K562 (cell line): ENCODE measurements around the gene PLEKHN1. TPM values are rescaled to one million over a fixed set of nuclear protein-coding genes. Genes with fewer than 3 reads are reported as not detected.

Experiments
- ATAC-seq: fragments of 200-7000 bp; cut with Tn5 transposase; 3 replicates; pipeline ENCODE4 v1.9.1; 2020; ENCODE audit warnings: moderate library complexity
- BruUV-seq: library from RNA; stranded (reverse); fragments of 400-500 nt; replicated peaks from 2 replicates; lab custom pipeline; 2021; lab: Mats Ljungman, UMichigan
- CTCF ChIA-PET: fragments of 300-600 bp; formaldehyde crosslinking; extraction: SDS; loops from one replicate; lab custom pipeline; 2021; ENCODE audit warnings: low intra/inter-chr PET ratio; lab: Yijun Ruan, JAX
- POLR2A ChIA-PET: fragments of 300-600, 350-650 bp; sonication (Branson Sonifier 250); formaldehyde crosslinking; extraction: SDS; loops from one replicate; lab custom pipeline; 2021; ENCODE audit warnings: antibody characterized with exemption, inconsistent platforms; lab: Yijun Ruan, JAX
- DNase-seq, 4 experiments: peaks; one replicate each; pipeline versions ENCODE4 v3.0.0 to v3.0.0-alpha.2; 2011 to 2018; ENCODE audit warnings: low spot score in 3 of 4, mixed read lengths in 3 of 4; ENCODE audit errors: extremely low read depth in 1 of 4
- FAIRE-seq: peaks from 2 replicates; lab custom pipeline; 2011; peaks lifted over from hg19 to GRCh38; lab: Jason Lieb, UNC
- H2AFZ ChIP-seq: 2 replicates; pipeline ENCODE4 v1.6.0; 2011; ENCODE audit warnings: low read depth, low read length, control low read depth, inconsistent platforms
- H3K27ac ChIP-seq: fragments of 200-600 bp; 3 replicates; pipeline ENCODE4 v1.8.0; 2011; ENCODE audit warnings: low read depth, mild to moderate bottlenecking, control low read depth, inconsistent platforms, low read length, moderate library complexity, mixed read lengths; ENCODE audit errors: extremely low read depth
- H3K27me3 ChIP-seq, 2 experiments: fragments of 300-600 bp in 1 of 2; 2 replicates in 1 of 2; 3 replicates in 1 of 2; pipeline versions ENCODE4 v1.6.0 to v1.8.0; 2011; ENCODE audit warnings: inconsistent platforms in 2 of 2, low read length in 2 of 2, mild to moderate bottlenecking in 1 of 2, mixed read lengths in 1 of 2, moderate library complexity in 1 of 2; ENCODE audit not compliant: control insufficient read depth in 2 of 2, insufficient read depth in 2 of 2
- H3K36me3 ChIP-seq: fragments of 300-600 bp; 3 replicates; pipeline ENCODE4 v1.8.0; 2011; ENCODE audit warnings: mild to moderate bottlenecking, low read length, inconsistent platforms; ENCODE audit not compliant: control insufficient read depth, insufficient read depth
- H3K4me1 ChIP-seq, 2 experiments: fragments of 200-600 bp in 1 of 2; replicated peaks in 1 of 2; 2 replicates in 1 of 2; 3 replicates in 1 of 2; pipeline versions ENCODE4 v1.5.1 to v1.8.0; 2011; ENCODE audit warnings: inconsistent platforms in 2 of 2, low read length in 2 of 2, mild to moderate bottlenecking in 1 of 2, mixed read lengths in 1 of 2, moderate library complexity in 1 of 2; ENCODE audit not compliant: control insufficient read depth in 2 of 2, insufficient read depth in 2 of 2
- H3K4me2 ChIP-seq: 2 replicates; pipeline ENCODE4 v1.6.1; 2011; ENCODE audit warnings: low read length, control low read depth, inconsistent platforms, mixed read lengths; ENCODE audit not compliant: insufficient read depth
- H3K4me3 ChIP-seq: fragments of 200-600 bp; sonication (generic), shearing (Covaris generic); 2 replicates; pipeline ENCODE4 v1.5.1; 2016; ENCODE audit warnings: control low read depth, inconsistent platforms
- H3K79me2 ChIP-seq: fragments of 200-600 bp; 3 replicates; pipeline ENCODE4 v1.8.0; 2011; ENCODE audit warnings: low read length, inconsistent platforms; ENCODE audit not compliant: control insufficient read depth, insufficient read depth
- H3K9ac ChIP-seq, 2 experiments: 2 replicates each; pipeline versions ENCODE4 v1.6.0 to v1.6.1; 2011; ENCODE audit warnings: low read depth in 2 of 2, low read length in 2 of 2, control low read depth in 1 of 2, inconsistent platforms in 1 of 2, mild to moderate bottlenecking in 1 of 2, mixed read lengths in 1 of 2; ENCODE audit not compliant: insufficient read depth in 1 of 2
- H3K9me1 ChIP-seq: one replicate; pipeline ENCODE4 v1.6.0; 2011; ENCODE audit warnings: inconsistent platforms, mild to moderate bottlenecking, low read length, moderate library complexity; ENCODE audit not compliant: control insufficient read depth, insufficient read depth
- H3K9me3 ChIP-seq: replicated peaks from 2 replicates; pipeline ENCODE4 v1.5.1; 2011; ENCODE audit warnings: low read depth, low read length, inconsistent platforms; ENCODE audit not compliant: control insufficient read depth, insufficient read depth
- H4K20me1 ChIP-seq: replicated peaks from 2 replicates; pipeline ENCODE4 v1.6.1; 2011; ENCODE audit warnings: low read length, inconsistent platforms, mixed read lengths; ENCODE audit not compliant: control insufficient read depth, insufficient read depth
- ARID2 ChIP-seq: fragments of 450-650 bp; IDR thresholded peaks from 2 replicates; pipeline ENCODE4 v1.6.1; 2017; ENCODE audit warnings: antibody characterized with exemption, mild to moderate bottlenecking
- E2F6 ChIP-seq, 2 experiments: IDR thresholded peaks; 2 replicates each; pipeline ENCODE4 v1.6.1; 2011; ENCODE audit warnings: borderline replicate concordance in 1 of 2, control low read depth in 1 of 2, low read depth in 1 of 2, low read length in 1 of 2, mild to moderate bottlenecking in 1 of 2, mixed read lengths in 1 of 2, moderate library complexity in 1 of 2; ENCODE audit not compliant: insufficient read depth in 1 of 2, insufficient read length in 1 of 2, poor library complexity in 1 of 2, severe bottlenecking in 1 of 2; ENCODE audit errors: extremely low read depth in 1 of 2
- ETV1 ChIP-seq: fragments of 450-650 bp; conservative IDR thresholded peaks from 2 replicates; pipeline ENCODE4 v1.6.1; 2016; ENCODE audit warnings: missing genetic modification characterization, control low read depth, low read depth, missing compliant biosample characterization
- EZH2 ChIP-seq: IDR thresholded peaks from 2 replicates; pipeline ENCODE4 v1.6.1; 2012; ENCODE audit warnings: low read depth, mild to moderate bottlenecking, inconsistent platforms, low read length, borderline replicate concordance
- MAFG ChIP-seq: fragments of 450-650 bp; conservative IDR thresholded peaks from 2 replicates; pipeline ENCODE4 v1.6.1; 2016; ENCODE audit warnings: missing genetic modification characterization, missing compliant biosample characterization
- MAX ChIP-seq: sonication (generic); formaldehyde crosslinking; IDR thresholded peaks from 2 replicates; pipeline ENCODE4 v1.9.0; 2022; ENCODE audit warnings: mild to moderate bottlenecking, missing genetic modification reagents
- MAZ ChIP-seq, 2 experiments: fragments of 450-650 bp in 1 of 2; sonication (generic) in 1 of 2; formaldehyde crosslinking; IDR thresholded peaks in 1 of 2; conservative IDR thresholded peaks in 1 of 2; 2 replicates each; pipeline versions ENCODE4 v1.4.0 to v1.5.0; 2020; ENCODE audit warnings: mild to moderate bottlenecking in 1 of 2, missing genetic modification reagents in 1 of 2
- NR2C2 ChIP-seq, 2 experiments: fragments of 200-800 bp in 1 of 2; sonication (Bioruptor generic) in 1 of 2; sonication (generic) in 1 of 2; formaldehyde crosslinking in 1 of 2; IDR thresholded peaks; 2 replicates each; pipeline versions ENCODE4 v1.6.1 to v1.8.0; 2016 to 2022; ENCODE audit warnings: mild to moderate bottlenecking in 1 of 2, missing compliant biosample characterization in 1 of 2, missing genetic modification characterization in 1 of 2, missing genetic modification reagents in 1 of 2
- PHF20 ChIP-seq: fragments of 450-650 bp; IDR thresholded peaks from 2 replicates; pipeline ENCODE4 v1.6.1; 2018; ENCODE audit not compliant: partially characterized antibody
- RUNX1 ChIP-seq: sonication (generic); IDR thresholded peaks from 2 replicates; pipeline ENCODE4 v1.6.1; 2016; ENCODE audit warnings: antibody characterized with exemption, low read depth
- SAP30 ChIP-seq: fragments of 200-600 bp; sonication (generic); IDR thresholded peaks from 2 replicates; pipeline ENCODE4 v1.6.1; 2012; ENCODE audit warnings: borderline replicate concordance, low read depth, mild to moderate bottlenecking, moderate library complexity, low read length, control low read depth, inconsistent platforms; ENCODE audit not compliant: insufficient read depth, poor library complexity, severe bottlenecking
- TCF7 ChIP-seq: sonication (generic); IDR thresholded peaks from 2 replicates; pipeline ENCODE4 v1.6.1; 2016; ENCODE audit warnings: antibody characterized with exemption, borderline replicate concordance
- ZBTB7A ChIP-seq: IDR thresholded peaks from 2 replicates; pipeline ENCODE4 v1.6.1; 2011; ENCODE audit warnings: low read depth, mild to moderate bottlenecking, low read length, moderate library complexity, borderline replicate concordance; ENCODE audit not compliant: control insufficient read depth
- WGBS: fragments of 100-300 bp; shearing (Covaris generic); methylation state at CpG from one replicate; pipeline ENCODE4 v1.1.6; 2016; ENCODE audit warnings: low coverage, mixed read lengths; ENCODE audit not compliant: insufficient coverage; ENCODE audit errors: missing lambda C conversion rate; 5-methylcytosine and 5-hydroxymethylcytosine counted together
- in situ Hi-C: fragments of 300-500 bp; cut with MboI; formaldehyde crosslinking; loops from 4 replicates; pipeline ENCODE4 v1.15.0; 2018; ENCODE audit warnings: inconsistent platforms, mixed read lengths
- intact Hi-C: fragments of 100-400 bp; cut with micrococcal nuclease; formaldehyde crosslinking; loops from 2 replicates; pipeline ENCODE4 v1.14.2; 2022
- polyA plus RNA-seq, 8 experiments: library from polyadenylated mRNA; depleted of rRNA in 4 of 8; stranded (reverse) in 5 of 8; unstranded in 3 of 8; fragments of >200 nt; fragmentation: Nextera tagmentation in 2 of 8; fragmentation: Illumina TruSeq in 1 of 8; extraction: Ambion mirVana in 2 of 8; extraction: Trizol in 1 of 8; gene quantifications; 2 replicates each; pipeline versions ENCODE4 v1.2.1 to v1.2.3, GENCODE V29; 2011 to 2014; ENCODE audit warnings: inconsistent platforms in 1 of 8, missing spikeins in 1 of 8
- total RNA-seq, 7 experiments: library from RNA; depleted of rRNA in 6 of 7; stranded (reverse); fragments of >200 nt in 6 of 7; fragmentation: Illumina TruSeq in 2 of 7; extraction: Trizol in 2 of 7; gene quantifications; 2 replicates each; pipeline versions ENCODE4 v1.2.1 to v1.2.3, GENCODE V29; 2011 to 2021; ENCODE audit warnings: low replicate concordance in 1 of 7
- TF ChIP-seq, protein P1 (sequence below), 2 experiments: fragments of 250-450 bp in 1 of 2; fragments of 450-650 bp in 1 of 2; sonication (Bioruptor Pico) in 1 of 2; IDR thresholded peaks; 2 replicates each; pipeline versions ENCODE4 v1.6.1 to v1.8.0; 2016 to 2021; ENCODE audit warnings: mild to moderate bottlenecking in 2 of 2, moderate library complexity in 2 of 2, missing compliant biosample characterization in 1 of 2, missing genetic modification characterization in 1 of 2
- TF ChIP-seq, protein P2 (sequence below): fragments of 450-650 bp; formaldehyde crosslinking; IDR thresholded peaks from 2 replicates; pipeline ENCODE4 v1.4.0; 2020; ENCODE audit warnings: mild to moderate bottlenecking, moderate library complexity

Gene PLEKHN1
- total and polyA plus RNA-seq, 9 of the 15 experiments (the other 6 are each of a cell fraction or from before 2014, with no cell fraction given) = 0.07 to 1.5 (median 0.13) TPM; not detected in 2

DNA sequence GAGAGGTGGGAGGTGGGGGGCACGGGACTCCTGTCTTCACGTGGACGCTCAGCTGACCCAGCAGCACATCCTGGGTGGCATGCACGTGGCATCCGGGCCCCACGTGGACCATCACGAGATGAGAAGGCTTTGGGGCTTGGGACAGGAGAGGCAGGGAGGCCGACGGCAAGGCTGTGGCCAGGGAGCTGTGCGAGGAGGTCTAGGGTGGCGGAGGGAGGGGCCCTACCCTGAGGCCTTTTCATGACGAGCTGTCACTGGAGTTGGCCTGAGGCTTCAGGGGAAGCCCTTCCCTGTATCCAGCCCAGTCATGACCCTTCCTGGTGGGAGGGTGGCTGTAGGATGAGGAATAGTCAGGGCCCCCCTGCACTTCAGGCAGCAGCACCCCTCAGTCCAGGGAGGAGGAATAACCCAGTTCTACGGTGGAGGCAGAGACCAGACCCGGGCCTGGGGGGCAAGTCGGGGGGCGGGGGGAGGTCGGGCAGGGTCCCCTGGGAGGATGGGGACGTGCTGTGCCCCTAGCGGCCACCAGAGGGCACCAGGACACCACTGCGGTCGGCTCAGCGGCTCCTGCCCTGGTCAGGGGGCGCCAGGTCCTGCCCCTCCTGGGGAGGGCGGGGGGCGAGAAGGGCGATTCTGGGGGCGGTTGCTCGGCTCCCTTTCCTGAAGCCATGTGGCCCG is 17.7 kb downstream of the PLEKHN1 start:
- H4K20me1 ChIP-seq = peaks cover 13% of the 10 kb centered on the region
- DNase-seq (peak; percentile 69 to 90 (median 88)), FAIRE-seq (no peak), ATAC-seq (peak; percentile 82)
- H3K9ac ChIP-seq = peak overlapping the region in 1 of 2 experiments; percentile 50; a peak in 2 of 4 replicates
- no peak overlapping the region for H3K4me3 ChIP-seq
- H3K27ac ChIP-seq = no peak overlapping the region
- H2AFZ ChIP-seq = no peak overlapping the region
- ChIA-PET CTCF (interaction anchor here (0.8 to 2.9 kb wide), 5 partner anchors 10 to 307 kb away, joined by 3 to 27 read pairs (median 8); no protein-coding TSS in a partner anchor), POLR2A (interaction anchor here (0.6 to 1.4 kb wide), 4 partner anchors 11 to 280 kb away, joined by 3 to 7 read pairs (median 6); no protein-coding TSS in a partner anchor)
- no peaks in the 10 kb centered on the region for H3K79me2 ChIP-seq
- in situ Hi-C loops (loop anchor here (10.0 kb wide), 1 partner anchor 81 kb away; no protein-coding TSS in a partner anchor), intact Hi-C loops (loop anchor here (1.0 to 10.0 kb wide), 2 partner anchors 79 to 311 kb away; no protein-coding TSS in a partner anchor)
- H3K4me1 ChIP-seq = peaks cover 0 to 51% of the 10 kb centered on the region in 2 experiments; a peak in 2 of 5 replicates
- no TSS peak for BruUV-seq
- H3K27me3 ChIP-seq = peaks cover 39 to 51% of the 10 kb centered on the region in 2 experiments; a peak in 4 of 5 replicates
- WGBS = 4% methylated on average over 23 of the region's 29 CpGs
- no peaks in the 10 kb centered on the region for H3K36me3 ChIP-seq
- no peak overlapping the region for H3K4me2 ChIP-seq
- no peaks in the 10 kb centered on the region for H3K9me1 ChIP-seq
- H3K9me3 ChIP-seq = no peaks in the 10 kb centered on the region
- no peak for TF ChIP-seq E2F6 (IDR thresholded peaks at IDR 0.05; ENCODE audit: borderline replicate concordance in 1 of 2, extremely low read depth in 1 of 2, insufficient read depth in 1 of 2, insufficient read length in 1 of 2, low read depth in 1 of 2, low read length in 1 of 2, poor library complexity in 1 of 2, severe bottlenecking in 1 of 2)
- TF ChIP-seq, protein P1, sequence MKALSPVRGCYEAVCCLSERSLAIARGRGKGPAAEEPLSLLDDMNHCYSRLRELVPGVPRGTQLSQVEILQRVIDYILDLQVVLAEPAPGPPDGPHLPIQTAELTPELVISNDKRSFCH (CRISPR knock-in tag; IDR thresholded peaks at IDR 0.05) = no peak
- TF ChIP-seq, protein P1 (tag; IDR thresholded peaks at IDR 0.05) = no peak
- TF ChIP-seq SAP30 = no peak
- peak; percentile 72; the same call in 1 of the 2 replicates for TF ChIP-seq ARID2
- TF ChIP-seq ZBTB7A = peak; percentile 98
- TF ChIP-seq NR2C2 (CRISPR knock-in tag; IDR thresholded peaks at IDR 0.05) = no peak
- TF ChIP-seq NR2C2 (tag; IDR thresholded peaks at IDR 0.05) = no peak
- peak in 1 of 2 experiments; percentile 9; a peak in 1 of 4 replicates for TF ChIP-seq MAZ (CRISPR knock-in tag; conservative IDR thresholded peaks at IDR 0.05 in 1 of 2, IDR thresholded peaks at IDR 0.05 in 1 of 2)
- TF ChIP-seq TCF7 = 0 out of 2 replicates have a peak, but pooled peaks have one; percentile 49
- peak; percentile 27; the same call in 1 of the 2 replicates for TF ChIP-seq MAX (CRISPR knock-in tag)
- no peak for TF ChIP-seq EZH2
- no peak for TF ChIP-seq RUNX1
- TF ChIP-seq ETV1 (tag) = no peak
- TF ChIP-seq PHF20 = no peak
- TF ChIP-seq, protein P2, sequence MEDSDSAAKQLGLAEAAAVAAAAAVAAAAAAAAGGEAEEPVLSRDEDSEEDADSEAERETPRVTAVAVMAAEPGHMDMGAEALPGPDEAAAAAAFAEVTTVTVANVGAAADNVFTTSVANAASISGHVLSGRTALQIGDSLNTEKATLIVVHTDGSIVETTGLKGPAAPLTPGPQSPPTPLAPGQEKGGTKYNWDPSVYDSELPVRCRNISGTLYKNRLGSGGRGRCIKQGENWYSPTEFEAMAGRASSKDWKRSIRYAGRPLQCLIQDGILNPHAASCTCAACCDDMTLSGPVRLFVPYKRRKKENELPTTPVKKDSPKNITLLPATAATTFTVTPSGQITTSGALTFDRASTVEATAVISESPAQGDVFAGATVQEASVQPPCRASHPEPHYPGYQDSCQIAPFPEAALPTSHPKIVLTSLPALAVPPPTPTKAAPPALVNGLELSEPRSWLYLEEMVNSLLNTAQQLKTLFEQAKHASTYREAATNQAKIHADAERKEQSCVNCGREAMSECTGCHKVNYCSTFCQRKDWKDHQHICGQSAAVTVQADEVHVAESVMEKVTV (CRISPR knock-in tag) = peak; percentile 65
- TF ChIP-seq MAFG (tag) = no peak
